GM18499 (cell line): ENCODE data around the gene RHOU.

Experiments used
- ATAC-seq: cut with Tn5 transposase; IDR thresholded peaks from one replicate; pipeline ENCODE4 v1.9.1; 2021; ENCODE audit warnings: moderate number of reproducible peaks; ENCODE audit not compliant: insufficient read depth, unreplicated experiment

RHOU gene

GRCh38 chr1:228735871-228736586, 750 bp downstream of the RHOU start:
- ATAC-seq = no peak

GRCh38 chr1:228736844-228737445, 1.7 kb downstream of the RHOU start:
- ATAC-seq = no peak

- ATAC-seq = no peak
Measured at GRCh38 chr1:228737601-228738041, 2.3 kb downstream of the RHOU start.

- ATAC-seq = no peak
Measured at GRCh38 chr1:228739826-228740225, 4.5 kb downstream of the RHOU start.

GRCh38 chr1:228740543-228741317, 5.5 kb downstream of the RHOU start:
- ATAC-seq = no peak

- no peak for ATAC-seq
Measured at GRCh38 chr1:228742281-228742860, 7.1 kb downstream of the RHOU start.

- ATAC-seq = no peak
Measured at GRCh38 chr1:228743405-228743804, 8.1 kb downstream of the RHOU start.

- ATAC-seq = no peak
Measured at GRCh38 chr1:228744356-228744755, 9.1 kb downstream of the RHOU start.

- ATAC-seq = no peak
Measured at GRCh38 chr1:228744918-228745317, 9.6 kb downstream of the RHOU start.

GRCh38 chr1:228745497-228745896, 10.2 kb downstream of the RHOU start:
- no peak for ATAC-seq

GRCh38 chr1:228747301-228747935, 12.1 kb downstream of the RHOU start:
- no peak for ATAC-seq

GRCh38 chr1:228748029-228748428, 12.8 kb downstream of the RHOU start:
- no peak for ATAC-seq

- no peak for ATAC-seq
Measured at GRCh38 chr1:228748431-228748830, 13.2 kb downstream of the RHOU start.

GRCh38 chr1:228749765-228750164, 14.5 kb downstream of the RHOU start:
- no peak for ATAC-seq

- no peak for ATAC-seq
Measured at GRCh38 chr1:228750915-228751314, 15.6 kb downstream of the RHOU start.

GRCh38 chr1:228751360-228752098, 16.2 kb downstream of the RHOU start:
- ATAC-seq = no peak

GRCh38 chr1:228752258-228752657, 17.0 kb downstream of the RHOU start:
- ATAC-seq = no peak

GRCh38 chr1:228752675-228753265, 17.5 kb downstream of the RHOU start:
- no peak for ATAC-seq

- ATAC-seq = no peak
Measured at GRCh38 chr1:228753287-228753686, 18.0 kb downstream of the RHOU start.
